Measurements from ENCODE around the gene NLGN1.

The NLGN1 gene

DNA sequence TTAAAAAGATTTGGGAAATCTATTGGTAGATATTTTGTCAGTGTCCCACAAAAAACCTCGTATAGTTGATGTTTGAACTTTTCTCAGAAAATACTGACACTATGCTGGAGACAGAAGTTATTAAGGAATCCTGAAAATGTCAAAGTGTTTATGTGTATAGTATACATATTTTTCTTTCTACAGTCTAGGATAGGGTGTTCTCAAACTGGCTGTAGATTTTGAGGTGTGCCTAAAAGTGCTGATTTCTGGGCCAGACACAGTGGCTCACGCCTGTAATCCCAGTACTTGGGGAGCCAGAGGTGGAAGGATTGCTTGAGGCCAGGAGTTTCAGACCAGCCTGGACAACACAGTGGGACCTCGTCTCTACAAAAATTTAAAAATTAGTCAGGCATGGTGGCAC is 322.0 kb downstream of the NLGN1 start:
- H3K4me1 Mint-ChIP-seq = no peaks in the 10 kb centered on the region
- no peaks in the 10 kb centered on the region for H3K36me3 Mint-ChIP-seq (ENCODE audit: low read depth)
- H3K27ac Mint-ChIP-seq = no peak overlapping the region
- TF ChIP-seq, protein P1, sequence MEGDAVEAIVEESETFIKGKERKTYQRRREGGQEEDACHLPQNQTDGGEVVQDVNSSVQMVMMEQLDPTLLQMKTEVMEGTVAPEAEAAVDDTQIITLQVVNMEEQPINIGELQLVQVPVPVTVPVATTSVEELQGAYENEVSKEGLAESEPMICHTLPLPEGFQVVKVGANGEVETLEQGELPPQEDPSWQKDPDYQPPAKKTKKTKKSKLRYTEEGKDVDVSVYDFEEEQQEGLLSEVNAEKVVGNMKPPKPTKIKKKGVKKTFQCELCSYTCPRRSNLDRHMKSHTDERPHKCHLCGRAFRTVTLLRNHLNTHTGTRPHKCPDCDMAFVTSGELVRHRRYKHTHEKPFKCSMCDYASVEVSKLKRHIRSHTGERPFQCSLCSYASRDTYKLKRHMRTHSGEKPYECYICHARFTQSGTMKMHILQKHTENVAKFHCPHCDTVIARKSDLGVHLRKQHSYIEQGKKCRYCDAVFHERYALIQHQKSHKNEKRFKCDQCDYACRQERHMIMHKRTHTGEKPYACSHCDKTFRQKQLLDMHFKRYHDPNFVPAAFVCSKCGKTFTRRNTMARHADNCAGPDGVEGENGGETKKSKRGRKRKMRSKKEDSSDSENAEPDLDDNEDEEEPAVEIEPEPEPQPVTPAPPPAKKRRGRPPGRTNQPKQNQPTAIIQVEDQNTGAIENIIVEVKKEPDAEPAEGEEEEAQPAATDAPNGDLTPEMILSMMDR (IDR thresholded peaks at IDR 0.05; ENCODE audit: unreplicated experiment in 3 of 3) = no peak
- no peaks in the 10 kb centered on the region for H3K9me3 Mint-ChIP-seq
- H3K4me3 Mint-ChIP-seq = no peak overlapping the region
- no peaks in the 10 kb centered on the region for H3K27me3 Mint-ChIP-seq (ENCODE audit: low read depth)

GRCh38 chr3:173725507-173725906 is 328.0 kb downstream of the NLGN1 start:
- Mint-ChIP-seq H3K4me1 (no peaks in the 10 kb centered on the region), H3K27me3 (ENCODE audit: low read depth) (no peaks in the 10 kb centered on the region), H3K4me3 (no peak overlapping the region), H3K9me3 (no peaks in the 10 kb centered on the region), H3K36me3 (ENCODE audit: low read depth) (no peaks in the 10 kb centered on the region), H3K27ac (no peak overlapping the region)
- TF ChIP-seq, protein P1 (IDR thresholded peaks at IDR 0.05; ENCODE audit: unreplicated experiment in 3 of 3) = no peak

- no peaks in the 10 kb centered on the region for H3K27me3 Mint-ChIP-seq (ENCODE audit: low read depth)
- H3K27ac Mint-ChIP-seq = no peak overlapping the region
- H3K4me3 Mint-ChIP-seq = no peak overlapping the region
- no peaks in the 10 kb centered on the region for H3K4me1 Mint-ChIP-seq
- H3K36me3 Mint-ChIP-seq (ENCODE audit: low read depth) = no peaks in the 10 kb centered on the region
- TF ChIP-seq, protein P1 (IDR thresholded peaks at IDR 0.05; ENCODE audit: unreplicated experiment in 3 of 3) = no peak
- H3K9me3 Mint-ChIP-seq = no peaks in the 10 kb centered on the region
Observed at GRCh38 chr3:173730391-173730790, 332.8 kb downstream of the NLGN1 start.

- H3K27me3 Mint-ChIP-seq (ENCODE audit: low read depth) = no peaks in the 10 kb centered on the region
- H3K27ac Mint-ChIP-seq = no peak overlapping the region
- no peaks in the 10 kb centered on the region for H3K36me3 Mint-ChIP-seq (ENCODE audit: low read depth)
- no peaks in the 10 kb centered on the region for H3K4me1 Mint-ChIP-seq
- no peak overlapping the region for H3K4me3 Mint-ChIP-seq
- TF ChIP-seq, protein P1 (IDR thresholded peaks at IDR 0.05; ENCODE audit: unreplicated experiment in 3 of 3) = no peak
- no peaks in the 10 kb centered on the region for H3K9me3 Mint-ChIP-seq
Observed at GRCh38 chr3:173732237-173732636, 334.7 kb downstream of the NLGN1 start.

GRCh38 chr3:173733029-173733652 is 335.6 kb downstream of the NLGN1 start:
- H3K4me1 Mint-ChIP-seq = no peaks in the 10 kb centered on the region

DNA sequence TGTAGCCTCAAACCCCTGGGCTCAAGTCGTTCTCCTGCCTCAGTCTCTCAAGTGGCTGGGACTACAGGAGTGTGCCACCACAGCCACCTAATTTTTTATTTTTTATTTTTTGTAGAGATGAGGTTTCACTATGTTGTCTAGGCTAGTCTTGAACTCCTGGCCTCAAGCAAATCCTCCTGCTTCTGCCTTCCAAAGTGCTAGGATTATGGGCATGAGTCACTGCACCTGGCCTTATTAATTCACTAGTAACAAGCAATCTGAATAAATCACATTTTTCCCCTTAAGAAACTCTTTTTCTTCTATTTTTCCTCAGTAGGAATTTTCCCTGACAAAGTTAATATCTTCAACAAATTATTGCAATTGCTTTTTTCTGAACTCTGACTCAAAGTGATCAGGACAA is 336.9 kb downstream of the NLGN1 start:
- no peak overlapping the region for H3K27ac Mint-ChIP-seq
- H3K4me1 Mint-ChIP-seq = no peaks in the 10 kb centered on the region
- H3K27me3 Mint-ChIP-seq (ENCODE audit: low read depth) = no peaks in the 10 kb centered on the region
- TF ChIP-seq, protein P1 (IDR thresholded peaks at IDR 0.05; ENCODE audit: unreplicated experiment in 3 of 3) = no peak
- H3K9me3 Mint-ChIP-seq = no peaks in the 10 kb centered on the region
- no peaks in the 10 kb centered on the region for H3K36me3 Mint-ChIP-seq (ENCODE audit: low read depth)
- H3K4me3 Mint-ChIP-seq = no peak overlapping the region

More at GRCh38 chr3:173733029-173733652, 335.6 kb downstream of the NLGN1 start:
- Mint-ChIP-seq H3K27me3 (ENCODE audit: low read depth) (no peaks in the 10 kb centered on the region), H3K27ac (no peak overlapping the region), H3K36me3 (ENCODE audit: low read depth) (no peaks in the 10 kb centered on the region), H3K9me3 (no peaks in the 10 kb centered on the region), H3K4me3 (no peak overlapping the region)
- TF ChIP-seq, protein P1 (IDR thresholded peaks at IDR 0.05; ENCODE audit: unreplicated experiment in 3 of 3) = peak; percentile 49 to 62 (median 59)
